ENCODE results near the gene HOXD11.

HOXD11 gene

DNA sequence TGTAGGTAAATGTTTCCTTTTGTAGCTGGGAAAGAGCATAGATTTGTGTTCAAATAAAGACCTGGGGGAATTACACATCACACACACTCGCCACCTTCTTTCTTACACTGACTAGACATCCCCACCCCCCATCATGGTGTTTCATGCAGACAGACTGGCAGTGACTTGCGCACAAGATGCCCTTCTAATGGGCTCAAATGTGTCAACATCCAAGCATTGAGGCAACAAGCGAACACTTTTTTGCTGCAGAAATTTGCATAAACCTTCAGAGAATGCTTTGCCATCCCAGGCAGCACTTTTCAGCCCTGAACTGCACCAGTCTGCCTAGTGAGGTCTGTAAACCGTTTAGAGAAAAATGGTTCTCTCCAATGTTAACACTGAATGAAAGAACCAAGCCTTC is 27.0 kb downstream of the HOXD11 start:
- Histone ChIP-seq H4K20me1 (ENCODE audit: insufficient read depth, low read length) (no peaks in the 10 kb centered on the region), H3K79me2 (ENCODE audit: insufficient read depth, low read length) (no peaks in the 10 kb centered on the region), H3K27ac (ENCODE audit: low read length) (no peak overlapping the region), H3K9ac (ENCODE audit: low read depth, low read length) (no peak overlapping the region), H3K36me3 (ENCODE audit: insufficient read depth, low read length) (no peaks in the 10 kb centered on the region), H2AFZ (ENCODE audit: low read depth, low read length) (no peak overlapping the region), H3K4me1 (ENCODE audit: insufficient read depth, low read length) (no peaks in the 10 kb centered on the region), H3K4me2 (ENCODE audit: insufficient read depth, low read length) (no peak overlapping the region), H3K4me3 (ENCODE audit: low read depth in 1 of 2, low read length in 2 of 2) (no peak overlapping the region), H3K9me3 (ENCODE audit: insufficient read depth, low read length, severe bottlenecking) (no peaks in the 10 kb centered on the region), H3K27me3 (ENCODE audit: insufficient read depth, low read length, poor library complexity) (peaks cover 10% of the 10 kb centered on the region)
- DNase-seq: no peak
- no peak for TF ChIP-seq EZH2 (IDR thresholded peaks at IDR 0.05; ENCODE audit: borderline replicate concordance, low read depth, low read length, severe bottlenecking)
- TF ChIP-seq, protein P1, sequence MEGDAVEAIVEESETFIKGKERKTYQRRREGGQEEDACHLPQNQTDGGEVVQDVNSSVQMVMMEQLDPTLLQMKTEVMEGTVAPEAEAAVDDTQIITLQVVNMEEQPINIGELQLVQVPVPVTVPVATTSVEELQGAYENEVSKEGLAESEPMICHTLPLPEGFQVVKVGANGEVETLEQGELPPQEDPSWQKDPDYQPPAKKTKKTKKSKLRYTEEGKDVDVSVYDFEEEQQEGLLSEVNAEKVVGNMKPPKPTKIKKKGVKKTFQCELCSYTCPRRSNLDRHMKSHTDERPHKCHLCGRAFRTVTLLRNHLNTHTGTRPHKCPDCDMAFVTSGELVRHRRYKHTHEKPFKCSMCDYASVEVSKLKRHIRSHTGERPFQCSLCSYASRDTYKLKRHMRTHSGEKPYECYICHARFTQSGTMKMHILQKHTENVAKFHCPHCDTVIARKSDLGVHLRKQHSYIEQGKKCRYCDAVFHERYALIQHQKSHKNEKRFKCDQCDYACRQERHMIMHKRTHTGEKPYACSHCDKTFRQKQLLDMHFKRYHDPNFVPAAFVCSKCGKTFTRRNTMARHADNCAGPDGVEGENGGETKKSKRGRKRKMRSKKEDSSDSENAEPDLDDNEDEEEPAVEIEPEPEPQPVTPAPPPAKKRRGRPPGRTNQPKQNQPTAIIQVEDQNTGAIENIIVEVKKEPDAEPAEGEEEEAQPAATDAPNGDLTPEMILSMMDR (IDR thresholded peaks at IDR 0.05; ENCODE audit: borderline replicate concordance, extremely low read depth, low read length, poor library complexity, severe bottlenecking): no peak
- no peak for ATAC-seq (ENCODE audit: insufficient read depth, low read depth)

DNA sequence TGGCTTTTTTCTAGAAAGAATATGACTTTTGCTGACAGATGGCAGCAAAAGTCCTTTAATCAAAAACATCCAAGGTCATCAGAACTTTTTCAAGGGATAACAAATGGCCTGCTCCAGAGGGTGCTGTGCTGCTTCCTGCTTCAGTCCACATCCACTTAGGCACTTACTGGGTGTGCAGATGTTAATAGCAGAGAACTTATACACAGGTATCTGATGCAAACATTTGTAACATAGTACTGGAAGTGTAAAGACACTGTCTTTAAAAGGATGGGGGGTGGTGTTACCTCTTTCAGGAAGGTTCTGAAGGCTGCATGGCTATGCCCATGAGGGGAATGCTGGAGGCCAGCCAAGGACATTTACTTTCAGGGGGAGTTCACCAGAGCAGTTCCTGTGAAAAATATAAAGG is 28.0 kb downstream of the HOXD11 start:
- no peak overlapping the region for H2AFZ ChIP-seq (ENCODE audit: low read depth, low read length)
- H3K4me2 ChIP-seq (ENCODE audit: insufficient read depth, low read length): no peak overlapping the region
- H3K4me3 ChIP-seq (ENCODE audit: low read depth in 1 of 2, low read length in 2 of 2): no peak overlapping the region
- no peaks in the 10 kb centered on the region for H3K36me3 ChIP-seq (ENCODE audit: insufficient read depth, low read length)
- no peak overlapping the region for H3K9ac ChIP-seq (ENCODE audit: low read depth, low read length)
- ATAC-seq (ENCODE audit: insufficient read depth, low read depth) (no peak), DNase-seq (no peak)
- H3K9me3 ChIP-seq (ENCODE audit: insufficient read depth, low read length, severe bottlenecking): no peaks in the 10 kb centered on the region
- H4K20me1 ChIP-seq (ENCODE audit: insufficient read depth, low read length): no peaks in the 10 kb centered on the region
- no peak overlapping the region for H3K27ac ChIP-seq (ENCODE audit: low read length)
- TF ChIP-seq, protein P1 (IDR thresholded peaks at IDR 0.05; ENCODE audit: borderline replicate concordance, extremely low read depth, low read length, poor library complexity, severe bottlenecking): no peak
- no peak for TF ChIP-seq EZH2 (IDR thresholded peaks at IDR 0.05; ENCODE audit: borderline replicate concordance, low read depth, low read length, severe bottlenecking)
- H3K4me1 ChIP-seq (ENCODE audit: insufficient read depth, low read length): peaks cover under 1% of the 10 kb centered on the region
- no peaks in the 10 kb centered on the region for H3K79me2 ChIP-seq (ENCODE audit: insufficient read depth, low read length)
- H3K27me3 ChIP-seq (ENCODE audit: insufficient read depth, low read length, poor library complexity): peaks cover 10% of the 10 kb centered on the region

DNA sequence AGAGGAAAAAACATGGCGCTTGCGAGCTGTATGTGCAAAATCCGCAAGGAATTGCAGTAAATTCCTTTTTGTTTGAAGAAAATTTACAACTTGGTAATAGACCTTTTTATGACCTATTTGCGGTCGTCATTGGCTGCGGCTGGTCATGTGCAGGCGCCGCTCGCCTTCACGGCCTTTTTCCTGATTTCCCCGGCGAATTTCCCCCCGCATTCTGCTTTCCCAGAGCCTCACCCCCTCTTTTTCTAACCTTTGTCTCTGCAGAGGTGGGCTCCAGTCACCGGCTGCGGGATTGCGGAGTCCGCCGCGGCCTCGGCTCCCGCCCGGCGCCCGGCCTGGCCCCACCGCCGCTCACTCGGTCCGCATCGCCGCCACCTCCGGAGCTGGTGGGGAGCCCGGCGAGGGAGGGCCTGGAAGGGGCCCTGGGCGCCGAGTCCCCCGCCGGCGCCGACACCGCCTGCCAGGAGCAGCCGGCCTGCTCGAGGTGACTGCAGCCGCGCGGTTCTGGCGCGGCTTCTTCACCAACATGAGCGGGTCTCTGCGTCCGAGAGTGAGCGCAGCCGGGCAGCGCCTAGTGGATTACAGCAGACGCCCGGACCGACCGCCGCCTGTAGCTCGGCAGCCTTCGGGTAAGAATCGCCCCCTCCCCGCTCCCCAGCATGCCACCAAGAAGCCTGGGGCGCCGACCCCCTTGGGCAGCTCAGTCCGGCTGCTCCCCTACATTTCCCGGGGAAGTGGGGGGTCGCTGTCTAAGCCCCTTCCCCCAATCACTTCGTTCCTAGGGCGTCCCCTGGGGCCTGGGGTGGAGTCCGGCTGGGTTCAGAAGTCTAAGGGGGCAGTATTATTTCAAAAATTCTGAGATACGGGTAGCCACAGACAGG is 29.5 kb downstream of the HOXD11 start:
- no peaks in the 10 kb centered on the region for H3K79me2 ChIP-seq (ENCODE audit: insufficient read depth, low read length)
- H3K9me3 ChIP-seq (ENCODE audit: insufficient read depth, low read length, severe bottlenecking): no peaks in the 10 kb centered on the region
- DNase-seq (no peak), ATAC-seq (ENCODE audit: insufficient read depth, low read depth) (no peak)
- no peak overlapping the region for H3K9ac ChIP-seq (ENCODE audit: low read depth, low read length)
- peaks cover 12% of the 10 kb centered on the region for H3K4me1 ChIP-seq (ENCODE audit: insufficient read depth, low read length)
- no peak for TF ChIP-seq EZH2 (IDR thresholded peaks at IDR 0.05; ENCODE audit: borderline replicate concordance, low read depth, low read length, severe bottlenecking)
- TF ChIP-seq, protein P1 (IDR thresholded peaks at IDR 0.05; ENCODE audit: borderline replicate concordance, extremely low read depth, low read length, poor library complexity, severe bottlenecking): no peak
- H3K4me2 ChIP-seq (ENCODE audit: insufficient read depth, low read length): no peak overlapping the region
- peaks cover 7% of the 10 kb centered on the region for H3K27me3 ChIP-seq (ENCODE audit: insufficient read depth, low read length, poor library complexity)
- H3K27ac ChIP-seq (ENCODE audit: low read length): no peak overlapping the region
- no peaks in the 10 kb centered on the region for H3K36me3 ChIP-seq (ENCODE audit: insufficient read depth, low read length)
- no peaks in the 10 kb centered on the region for H4K20me1 ChIP-seq (ENCODE audit: insufficient read depth, low read length)
- no peak overlapping the region for H2AFZ ChIP-seq (ENCODE audit: low read depth, low read length)
- no peak overlapping the region for H3K4me3 ChIP-seq (ENCODE audit: low read depth in 1 of 2, low read length in 2 of 2)

All from DND-41 (cell line).